NCI-H524 treated with DMSO at 0.1 percent for 48 hours (cell line): Measurements from ENCODE around the gene ARHGDIA.
A peak's percentile ranks its signal among the peaks of the same experiment; 100 is the strongest.

Experiments
- DNase-seq: peaks from one replicate; lab custom pipeline; 2025; lab: John Stamatoyannopoulos, UW

Gene ARHGDIA

GRCh38 chr17:81863833-81864768 is 7.0 kb downstream of the ARHGDIA start:
- no peak for DNase-seq

- DNase-seq, result no peak
These were observed 7.9 kb downstream of the ARHGDIA start for GRCh38 chr17:81863123-81863675.

- DNase-seq, result peak; percentile 100
These were observed 10.2 kb downstream of the ARHGDIA start for GRCh38 chr17:81860756-81861568.

GRCh38 chr17:81859906-81860755 is 11.0 kb downstream of the ARHGDIA start, which contains the start of gene P4HB:
Gene P4HB, minus strand, starts transcription at chr17:81860535. Its CDS starts 64 bp downstream, at chr17:81860471.
- DNase-seq, result no peak

GRCh38 chr17:81858967-81859905 is 11.9 kb downstream of the ARHGDIA start:
- no peak for DNase-seq

- no peak for DNase-seq
These were observed 12.8 kb downstream of the ARHGDIA start for GRCh38 chr17:81858170-81858966.

- no peak for DNase-seq
These were observed 16.0 kb downstream of the ARHGDIA start for GRCh38 chr17:81854974-81855774.

- DNase-seq, result no peak
These were observed 18.9 kb downstream of the ARHGDIA start for GRCh38 chr17:81852237-81852636.

- no peak for DNase-seq
These were observed 19.7 kb downstream of the ARHGDIA start for GRCh38 chr17:81851423-81851822.

- DNase-seq, result no peak
These were observed 21.7 kb downstream of the ARHGDIA start for GRCh38 chr17:81849457-81849856.

- DNase-seq, result no peak
These were observed 24.1 kb downstream of the ARHGDIA start for GRCh38 chr17:81846743-81847689.

GRCh38 chr17:81845881-81846742 is 25.0 kb downstream of the ARHGDIA start:
- no peak for DNase-seq

- DNase-seq, result no peak
These were observed 25.8 kb downstream of the ARHGDIA start for GRCh38 chr17:81845361-81845760.

GRCh38 chr17:81844887-81845286 is 26.2 kb downstream of the ARHGDIA start:
- DNase-seq, result no peak

- no peak for DNase-seq
These were observed 26.7 kb downstream of the ARHGDIA start for GRCh38 chr17:81844327-81844851.

GRCh38 chr17:81843713-81844326 is 27.3 kb downstream of the ARHGDIA start:
- DNase-seq, result no peak
